Stomach (tissue), 9 donors: ENCODE measurements around the gene CDCP2. TPM values are rescaled to one million over a fixed set of nuclear protein-coding genes. Genes with fewer than 3 reads are reported as not detected.

Experiments
- DNase-seq, 2 donors: peaks; one replicate each; pipeline versions ENCODE4 v3.0.0 to v3.0.0-alpha.2; 2013 to 2019
- H3K27ac ChIP-seq, 5 donors: fragments of 200-600 bp in 4 of 5; sonication (generic) in 4 of 5; one replicate each; pipeline ENCODE4 v1.5.1; 2013 to 2019; ENCODE audit warnings: mild to moderate bottlenecking in 1 of 5, moderate library complexity in 1 of 5
- H3K27me3 ChIP-seq, 3 donors: fragments of 200-600 bp; sonication (generic); one replicate each; pipeline ENCODE4 v1.5.1; 2017 to 2019; ENCODE audit warnings: mixed run types in 1 of 3
- H3K36me3 ChIP-seq, 4 donors: fragments of 200-600 bp; sonication (generic); 1 replicate in 3 of 4; 2 replicates in 1 of 4; pipeline ENCODE4 v1.5.1; 2016 to 2019
- H3K4me1 ChIP-seq, 4 donors: fragments of 200-600 bp; sonication (generic); one replicate each; pipeline ENCODE4 v1.5.1; 2016 to 2019
- H3K4me3 ChIP-seq, 4 donors: fragments of 200-600 bp; sonication (generic) in 3 of 4; one replicate each; pipeline ENCODE4 v1.5.1; 2016 to 2019; ENCODE audit warnings: mild to moderate bottlenecking in 1 of 4
- H3K9me3 ChIP-seq, 4 donors: fragments of 200-600 bp; sonication (generic); one replicate each; pipeline ENCODE4 v1.5.1; 2016 to 2019
- CTCF ChIP-seq, 7 experiments: fragments of 450-650 bp in 4 of 7; fragments of 200-600 bp in 3 of 7; sonication (generic) in 3 of 7; IDR thresholded peaks; one replicate each; pipeline ENCODE4 v1.5.1; 2016 to 2019; ENCODE audit warnings: antibody characterized with exemption in 7 of 7, control low read depth in 2 of 7, mild to moderate bottlenecking in 1 of 7
- EP300 ChIP-seq: sonication (generic); formaldehyde crosslinking; IDR thresholded peaks from one replicate; pipeline ENCODE4 v1.6.1; 2017; ENCODE audit warnings: antibody characterized with exemption
- POLR2A ChIP-seq, 4 donors: fragments of 450-650 bp; IDR thresholded peaks; one replicate each; pipeline ENCODE4 v1.6.1; 2016; ENCODE audit warnings: antibody characterized with exemption in 4 of 4, control low read depth in 2 of 4, mild to moderate bottlenecking in 1 of 4, moderate library complexity in 1 of 4
- POLR2AphosphoS5 ChIP-seq, 3 donors: sonication (generic); formaldehyde crosslinking; IDR thresholded peaks; one replicate each; pipeline ENCODE4 v1.6.1; 2016; ENCODE audit warnings: antibody characterized with exemption in 3 of 3
- WGBS, 5 donors: extraction: QIAGEN DNeasy Blood & Tissue Kit in 3 of 5; methylation state at CpG; one replicate each; pipeline versions ENCODE4 v1.1.5 to v1.1.7; 2013 to 2018; 5-methylcytosine and 5-hydroxymethylcytosine counted together
- intact Hi-C: fragments of 100-400 bp; cut with DNase I; formaldehyde crosslinking; loops from one replicate; pipeline ENCODE4 v1.15.1; 2023; ENCODE audit warnings: low total_unique reads
- polyA plus RNA-seq, 3 donors: library from polyadenylated mRNA; stranded (reverse); fragments of 200-250 nt; gene quantifications; one replicate each; pipeline ENCODE4 v1.2.3, GENCODE V29; 2013
- total RNA-seq, 5 donors: library from RNA; depleted of rRNA; stranded (reverse); fragments of >200 nt; gene quantifications; one replicate each; pipeline versions ENCODE4 v1.1.0 to v1.2.3, GENCODE V29; 2014 to 2016
- donor health status: healthy with polysubstance abuse.
- donor health status: Bipolar disorder and iron deficiency.
- donor health status: healthy.

The CDCP2 gene
- total and polyA plus RNA-seq, 8 donors: 0.18 to 0.58 TPM; not detected in 6

GRCh38 chr1:54186056-54186455, 33.3 kb upstream of the CDCP2 start:
- Histone ChIP-seq H3K9me3 (no peaks in the 10 kb centered on the region), H3K4me1 (no peaks in the 10 kb centered on the region), H3K36me3 (peaks cover 9 to 82% (median 48%) of the 10 kb centered on the region in 4 donors), H3K27me3 (no peaks in the 10 kb centered on the region), H3K27ac (no peak overlapping the region), H3K4me3 (no peak overlapping the region)
- DNase-seq: no peak
- no peak for TF ChIP-seq POLR2AphosphoS5 (IDR thresholded peaks at IDR 0.05)
- no peak for TF ChIP-seq POLR2A (IDR thresholded peaks at IDR 0.05)
- no peak for TF ChIP-seq EP300
- TF ChIP-seq CTCF (IDR thresholded peaks at IDR 0.05): no peak
- WGBS, 5 donors: 74 to 89% (median 87%) methylated on average over 3 of the region's 3 CpGs
- intact Hi-C loops: no loop called here

DNA sequence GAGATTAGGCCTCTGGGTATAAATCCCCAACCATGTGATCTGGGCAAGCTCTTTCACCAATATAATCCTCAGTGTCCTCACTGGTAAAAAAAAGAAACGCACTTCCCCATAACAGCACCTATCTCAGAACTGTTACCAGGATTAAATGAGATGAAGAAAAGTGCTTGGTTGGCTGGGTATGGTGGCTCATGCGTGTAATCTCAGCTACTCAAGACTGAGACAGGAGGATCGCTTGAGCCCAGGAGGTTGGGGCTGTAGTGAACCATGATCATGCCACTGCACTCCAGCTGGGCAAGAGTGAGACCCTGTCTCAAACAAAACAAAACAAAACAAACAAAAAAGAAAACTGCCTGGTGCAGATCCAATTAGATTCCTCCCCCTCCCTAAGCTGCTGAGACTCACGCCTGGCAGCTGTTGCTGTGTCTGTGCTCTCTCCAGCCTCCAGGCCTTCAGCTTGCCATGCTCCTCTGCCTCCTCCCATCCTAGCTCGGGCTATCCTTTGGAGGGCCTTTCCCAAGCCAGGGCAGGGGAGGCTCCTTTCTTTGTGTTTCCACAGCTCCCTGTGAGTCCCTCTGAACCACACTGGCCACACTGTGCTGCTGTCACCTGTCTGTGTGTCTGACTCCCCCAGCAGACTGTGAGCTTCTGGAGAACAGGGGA, 28.0 kb upstream of the CDCP2 start:
- H3K27ac ChIP-seq: no peak overlapping the region
- intact Hi-C loops: no loop called here
- H3K4me3 ChIP-seq: no peak overlapping the region
- WGBS, 5 donors: 87 to 92% (median 91%) methylated on average over 5 of the region's 5 CpGs
- TF ChIP-seq EP300: no peak
- no peak for TF ChIP-seq POLR2A (IDR thresholded peaks at IDR 0.05)
- no peak for TF ChIP-seq POLR2AphosphoS5 (IDR thresholded peaks at IDR 0.05)
- TF ChIP-seq CTCF (IDR thresholded peaks at IDR 0.05): no peak
- H3K27me3 ChIP-seq: no peaks in the 10 kb centered on the region
- no peaks in the 10 kb centered on the region for H3K9me3 ChIP-seq
- no peaks in the 10 kb centered on the region for H3K4me1 ChIP-seq
- no peak for DNase-seq
- peaks cover 0 to 65% (median 29%) of the 10 kb centered on the region in 4 donors for H3K36me3 ChIP-seq

- peaks cover 0 to 72% (median 42%) of the 10 kb centered on the region in 4 donors for H3K36me3 ChIP-seq
- H3K27ac ChIP-seq: no peak overlapping the region
- H3K27me3 ChIP-seq: no peaks in the 10 kb centered on the region
- 76 to 89% (median 83%) methylated on average over 8 to 9 of the region's 9 CpGs for WGBS, 5 donors
- no peak for DNase-seq
- intact Hi-C loops: no loop called here
- TF ChIP-seq EP300 (no peak), POLR2A (IDR thresholded peaks at IDR 0.05) (no peak), CTCF (IDR thresholded peaks at IDR 0.05) (no peak), POLR2AphosphoS5 (IDR thresholded peaks at IDR 0.05) (no peak)
- no peak overlapping the region for H3K4me3 ChIP-seq
- no peaks in the 10 kb centered on the region for H3K9me3 ChIP-seq
- H3K4me1 ChIP-seq: no peaks in the 10 kb centered on the region
Measured at GRCh38 chr1:54178296-54179070, 25.7 kb upstream of the CDCP2 start.

GRCh38 chr1:54177726-54178125, 24.9 kb upstream of the CDCP2 start:
- no peak for DNase-seq
- Histone ChIP-seq H3K36me3 (peaks cover 0 to 70% (median 42%) of the 10 kb centered on the region in 4 donors), H3K4me3 (no peak overlapping the region), H3K9me3 (no peaks in the 10 kb centered on the region), H3K4me1 (peaks cover 0 to 3% (median 0%) of the 10 kb centered on the region in 4 donors), H3K27me3 (no peaks in the 10 kb centered on the region), H3K27ac (no peak overlapping the region)
- WGBS, 5 donors: 91 to 97% (median 93%) methylated on average over 7 to 8 of the region's 8 CpGs
- TF ChIP-seq EP300: no peak
- TF ChIP-seq POLR2AphosphoS5 (IDR thresholded peaks at IDR 0.05): no peak
- TF ChIP-seq CTCF (IDR thresholded peaks at IDR 0.05): no peak
- TF ChIP-seq POLR2A (IDR thresholded peaks at IDR 0.05): no peak
- intact Hi-C loops: no loop called here
